HepG2 (cell line): ENCODE data around the gene LIM2. TPM values are rescaled to one million over a fixed set of nuclear protein-coding genes. Genes with fewer than 3 reads are reported as not detected.

Experiments used
- ADNP ChIP-seq: sonication (generic); formaldehyde crosslinking; IDR thresholded peaks from 2 replicates; pipeline ENCODE4 v1.4.0; 2020; ENCODE audit warnings: missing genetic modification reagents
- ARID3A ChIP-seq: IDR thresholded peaks from 2 replicates; pipeline ENCODE4 v1.6.1; 2012; ENCODE audit warnings: low read depth, low read length, improper control_type of control experiment
- CENPT ChIP-seq: sonication (generic); formaldehyde crosslinking; IDR thresholded peaks from 2 replicates; pipeline ENCODE4 v1.8.0; 2022; ENCODE audit warnings: low read depth, mild to moderate bottlenecking, moderate library complexity, missing genetic modification reagents
- CHD2 ChIP-seq: IDR thresholded peaks from 2 replicates; pipeline ENCODE4 v1.6.1; 2011; ENCODE audit warnings: low read depth, low read length, improper control_type of control experiment
- GABPA ChIP-seq, 2 experiments: IDR thresholded peaks; 2 replicates each; pipeline ENCODE4 v1.6.1; 2011 to 2016; ENCODE audit warnings: low read depth in 2 of 2, low read length in 1 of 2, missing biosample characterization in 1 of 2, missing genetic modification characterization in 1 of 2
- HOXD1 ChIP-seq: sonication (generic); formaldehyde crosslinking; IDR thresholded peaks from 2 replicates; pipeline ENCODE4 v1.5.0; 2020; ENCODE audit warnings: missing genetic modification reagents
- JARID2 ChIP-seq: sonication (generic); formaldehyde crosslinking; IDR thresholded peaks from 2 replicates; pipeline ENCODE4 v1.8.1; 2023; ENCODE audit warnings: missing genetic modification reagents, inconsistent platforms; ENCODE audit not compliant: insufficient replicate concordance
- KLF9 ChIP-seq: IDR thresholded peaks from 2 replicates; pipeline ENCODE4 v1.6.1; 2016; ENCODE audit warnings: low read depth
- KMT2A ChIP-seq: sonication (generic); formaldehyde crosslinking; IDR thresholded peaks from 2 replicates; pipeline ENCODE4 v1.4.0; 2020; ENCODE audit warnings: missing genetic modification reagents
- NR2F2 ChIP-seq: IDR thresholded peaks from 2 replicates; pipeline ENCODE4 v1.6.1; 2012; ENCODE audit warnings: low read depth, inconsistent platforms, borderline replicate concordance
- RCOR2 ChIP-seq: IDR thresholded peaks from 2 replicates; pipeline ENCODE4 v1.6.1; 2016; ENCODE audit warnings: missing biosample characterization, missing genetic modification reagents
- SAP130 ChIP-seq: IDR thresholded peaks from 2 replicates; pipeline ENCODE4 v1.6.1; 2016; ENCODE audit warnings: low read depth
- SNRNP70 ChIP-seq: fragments of 200-400 bp; formaldehyde crosslinking; IDR thresholded peaks from 2 replicates; pipeline ENCODE4 v1.6.1; 2017; ENCODE audit warnings: mild to moderate bottlenecking, low read depth, low read length, moderate library complexity
- SRY ChIP-seq: sonication (generic); formaldehyde crosslinking; IDR thresholded peaks from 2 replicates; pipeline ENCODE4 v1.8.0; 2022; ENCODE audit warnings: mild to moderate bottlenecking, missing genetic modification reagents
- TAF1 ChIP-seq: sonication (generic); formaldehyde crosslinking; IDR thresholded peaks from 2 replicates; pipeline ENCODE4 v1.4.0; 2020; ENCODE audit warnings: missing genetic modification reagents
- YEATS4 ChIP-seq: sonication (generic); formaldehyde crosslinking; IDR thresholded peaks from 2 replicates; pipeline ENCODE4 v1.4.0; 2020; ENCODE audit warnings: missing genetic modification reagents, borderline replicate concordance
- ZBTB49 ChIP-seq: sonication (generic); formaldehyde crosslinking; IDR thresholded peaks from 2 replicates; pipeline ENCODE4 v1.4.0; 2020; ENCODE audit warnings: missing genetic modification reagents, borderline replicate concordance
- ZFX ChIP-seq: sonication (generic); formaldehyde crosslinking; IDR thresholded peaks from 2 replicates; pipeline ENCODE4 v1.4.0; 2020; ENCODE audit warnings: mild to moderate bottlenecking, low read depth, missing genetic modification reagents, moderate library complexity
- ZFYVE20 ChIP-seq: sonication (generic); formaldehyde crosslinking; IDR thresholded peaks from 2 replicates; pipeline ENCODE4 v1.8.0; 2023; ENCODE audit warnings: low read depth, mild to moderate bottlenecking, moderate library complexity, missing genetic modification reagents, borderline replicate concordance
- ZNF124 ChIP-seq: sonication (generic); formaldehyde crosslinking; IDR thresholded peaks from 2 replicates; pipeline ENCODE4 v1.4.0; 2020; ENCODE audit warnings: missing genetic modification reagents
- ZNF34 ChIP-seq: sonication (generic); formaldehyde crosslinking; IDR thresholded peaks from 2 replicates; pipeline ENCODE4 v1.4.0; 2020; ENCODE audit warnings: mild to moderate bottlenecking, missing genetic modification reagents, borderline replicate concordance
- ZNF441 ChIP-seq: sonication (generic); formaldehyde crosslinking; IDR thresholded peaks from 2 replicates; pipeline ENCODE4 v1.7.0; 2021; ENCODE audit warnings: missing genetic modification reagents, borderline replicate concordance
- ZNF496 ChIP-seq: sonication (generic); formaldehyde crosslinking; IDR thresholded peaks from 2 replicates; pipeline ENCODE4 v1.8.1; 2023; ENCODE audit warnings: mild to moderate bottlenecking, moderate library complexity, missing genetic modification reagents; ENCODE audit not compliant: insufficient replicate concordance
- ZNF501 ChIP-seq: sonication (generic); formaldehyde crosslinking; IDR thresholded peaks from 2 replicates; pipeline ENCODE4 v1.5.1; 2020; ENCODE audit warnings: mild to moderate bottlenecking, moderate library complexity, missing genetic modification reagents
- ZNF777 ChIP-seq: sonication (generic); formaldehyde crosslinking; IDR thresholded peaks from 2 replicates; pipeline ENCODE4 v1.4.0; 2020; ENCODE audit warnings: missing genetic modification reagents
- polyA plus RNA-seq, 8 experiments: library from polyadenylated mRNA; depleted of rRNA in 3 of 8; stranded (reverse) in 7 of 8; unstranded in 1 of 8; fragments of >200 nt; fragmentation: Illumina TruSeq in 4 of 8; extraction: Trizol in 4 of 8; gene quantifications; 2 replicates each; pipeline versions ENCODE4 v1.2.1 to v1.2.3, GENCODE V29; 2011 to 2016; ENCODE audit warnings: low read depth in 4 of 8, missing spikeins in 1 of 8, mixed read lengths in 1 of 8; ENCODE audit not compliant: insufficient read depth in 1 of 8
- total RNA-seq, 5 experiments: library from RNA; depleted of rRNA; stranded (reverse); fragments of >200 nt; fragmentation: Illumina TruSeq; extraction: Trizol; gene quantifications; 2 replicates each; pipeline ENCODE4 v1.2.3, GENCODE V29; 2016; ENCODE audit warnings: low read depth in 1 of 5
- TF ChIP-seq, protein P1 (sequence below): sonication (generic); formaldehyde crosslinking; IDR thresholded peaks from 2 replicates; pipeline ENCODE4 v1.4.0; 2020; ENCODE audit warnings: low read depth, mild to moderate bottlenecking, missing genetic modification reagents

Gene LIM2
- total and polyA plus RNA-seq, 2 of the 13 experiments (the other 11 are each of a cell fraction or from before 2014, with no cell fraction given) = 1.3 TPM; not detected in 1

- TF ChIP-seq ZNF34 (0 out of 2 replicates have a peak, but pooled peaks have one; percentile 63), GABPA (IDR thresholded peaks at IDR 0.05; ENCODE audit: low read depth, low read length) (no peak), GABPA (CRISPR knock-in tag; IDR thresholded peaks at IDR 0.05; ENCODE audit: low read depth) (peak; percentile 30; the same call in 1 of the 2 replicates), HOXD1 (CRISPR knock-in tag) (peak; percentile 95), ZFYVE20 (CRISPR knock-in tag) (peak; percentile 96), KLF9 (CRISPR knock-in tag) (peak; percentile 97), CHD2 (no peak), NR2F2 (no peak), TAF1 (CRISPR knock-in tag) (peak; percentile 33; the same call in 1 of the 2 replicates), CENPT (peak; percentile 82; the same call in 1 of the 2 replicates), ZNF441 (peak; percentile 96), ZNF777 (CRISPR knock-in tag) (peak; percentile 82), ZBTB49 (CRISPR knock-in tag) (peak; percentile 99), KMT2A (CRISPR knock-in tag) (peak; percentile 77), RCOR2 (CRISPR knock-in tag) (no peak), ZFX (CRISPR knock-in tag) (peak; percentile 49; the same call in 1 of the 2 replicates), ZNF501 (CRISPR knock-in tag) (peak; percentile 67), SRY (CRISPR knock-in tag) (peak; percentile 100), ADNP (CRISPR knock-in tag) (no peak), YEATS4 (CRISPR knock-in tag) (peak; percentile 59; the same call in 1 of the 2 replicates), ZNF496 (CRISPR knock-in tag) (no peak), JARID2 (CRISPR knock-in tag) (peak; percentile 99), SNRNP70 (no peak), ARID3A (no peak), SAP130 (CRISPR knock-in tag) (peak; percentile 89), ZNF124 (peak; percentile 99)
- TF ChIP-seq, protein P1, sequence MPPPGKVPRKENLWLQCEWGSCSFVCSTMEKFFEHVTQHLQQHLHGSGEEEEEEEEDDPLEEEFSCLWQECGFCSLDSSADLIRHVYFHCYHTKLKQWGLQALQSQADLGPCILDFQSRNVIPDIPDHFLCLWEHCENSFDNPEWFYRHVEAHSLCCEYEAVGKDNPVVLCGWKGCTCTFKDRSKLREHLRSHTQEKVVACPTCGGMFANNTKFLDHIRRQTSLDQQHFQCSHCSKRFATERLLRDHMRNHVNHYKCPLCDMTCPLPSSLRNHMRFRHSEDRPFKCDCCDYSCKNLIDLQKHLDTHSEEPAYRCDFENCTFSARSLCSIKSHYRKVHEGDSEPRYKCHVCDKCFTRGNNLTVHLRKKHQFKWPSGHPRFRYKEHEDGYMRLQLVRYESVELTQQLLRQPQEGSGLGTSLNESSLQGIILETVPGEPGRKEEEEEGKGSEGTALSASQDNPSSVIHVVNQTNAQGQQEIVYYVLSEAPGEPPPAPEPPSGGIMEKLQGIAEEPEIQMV = peak; percentile 93
These were observed 34.3 kb upstream of the LIM2 start (continued) for GRCh38 chr19:51422053-51422448.
